Stromal cell of bone marrow (primary cell): ENCODE measurements around the gene OSBPL2.

Experiments used
- DNase-seq: peaks from one replicate; pipeline ENCODE4 v3.0.0-alpha.2; 2012; ENCODE audit warnings: low read depth

The OSBPL2 gene

GRCh38 chr20:62313021-62313420, 74.7 kb downstream of the OSBPL2 start:
- no peak for DNase-seq

DNA sequence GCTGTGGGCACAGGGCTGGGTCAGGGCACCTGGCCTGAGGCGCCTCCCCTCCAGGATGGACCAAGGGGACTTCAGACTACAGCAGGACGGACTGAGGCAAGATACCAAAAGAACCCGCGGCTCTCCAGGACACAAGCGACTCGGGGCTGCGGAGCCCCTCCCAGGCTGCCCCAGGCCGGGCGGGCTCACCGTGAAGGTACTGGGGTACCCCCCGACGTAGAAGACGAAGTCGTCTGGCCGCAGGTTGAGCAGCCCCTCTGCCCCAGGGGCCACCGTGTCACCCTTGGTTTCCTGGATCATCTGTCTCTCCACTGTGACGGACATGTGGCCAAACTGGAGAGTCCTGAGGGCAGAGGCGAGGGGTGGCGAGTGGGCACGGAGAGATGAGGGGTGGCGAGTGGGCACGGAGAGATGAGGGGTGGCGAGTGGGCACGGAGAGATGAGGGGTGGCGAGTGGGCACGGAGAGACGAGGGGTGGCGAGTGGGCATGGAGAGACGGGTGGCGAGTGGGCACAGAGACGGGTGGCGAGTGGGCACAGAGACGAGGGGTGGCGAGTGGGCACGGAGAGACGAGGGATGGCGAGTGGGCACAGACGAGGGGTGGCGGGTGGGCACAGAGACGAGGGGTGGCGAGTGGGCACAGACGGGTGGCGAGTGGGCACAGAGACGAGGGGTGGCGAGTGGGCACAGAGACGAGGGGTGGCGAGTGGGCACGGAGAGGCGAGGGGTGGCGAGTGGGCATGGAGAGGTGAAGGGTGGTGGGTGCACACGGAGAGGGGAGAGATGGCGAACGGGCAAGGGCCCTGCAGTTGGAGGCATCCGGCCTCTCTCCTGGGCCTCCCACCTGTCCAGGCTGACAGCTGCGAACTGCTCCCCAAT, 75.4 kb downstream of the OSBPL2 start:
- no peak for DNase-seq

GRCh38 chr20:62314339-62314638, 76.0 kb downstream of the OSBPL2 start:
- no peak for DNase-seq

DNA sequence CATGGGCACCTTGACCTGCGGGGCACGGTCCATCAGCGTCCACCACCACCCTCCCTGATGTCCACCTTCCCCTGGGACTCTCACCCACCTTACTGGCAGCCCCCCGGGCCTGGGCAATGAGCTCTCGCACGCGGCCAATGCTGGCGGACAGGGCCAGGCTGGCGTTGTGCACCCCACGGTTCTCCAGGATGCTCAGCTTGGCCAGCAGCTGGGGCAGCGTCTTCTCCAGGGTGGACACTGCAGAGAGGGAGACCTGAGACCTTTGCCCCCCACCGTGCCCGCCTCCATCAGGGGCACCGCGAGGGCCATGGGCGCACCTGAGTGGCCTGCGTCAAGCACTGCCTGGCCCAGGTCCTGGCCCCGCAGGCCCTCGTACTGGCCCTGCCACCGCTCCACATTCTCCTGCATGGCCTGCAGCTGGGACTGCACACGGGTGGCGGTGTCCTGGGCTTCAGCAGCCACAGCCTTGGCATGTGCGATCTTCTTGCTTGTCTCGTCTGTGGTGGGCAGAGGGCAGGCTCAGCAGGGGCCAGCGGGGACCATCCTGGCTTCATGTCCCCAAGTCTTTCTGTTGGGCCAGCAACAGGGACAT, 76.5 kb downstream of the OSBPL2 start:
- no peak for DNase-seq

- DNase-seq: no peak
Observed at GRCh38 chr20:62315773-62316172, 77.5 kb downstream of the OSBPL2 start.

DNA sequence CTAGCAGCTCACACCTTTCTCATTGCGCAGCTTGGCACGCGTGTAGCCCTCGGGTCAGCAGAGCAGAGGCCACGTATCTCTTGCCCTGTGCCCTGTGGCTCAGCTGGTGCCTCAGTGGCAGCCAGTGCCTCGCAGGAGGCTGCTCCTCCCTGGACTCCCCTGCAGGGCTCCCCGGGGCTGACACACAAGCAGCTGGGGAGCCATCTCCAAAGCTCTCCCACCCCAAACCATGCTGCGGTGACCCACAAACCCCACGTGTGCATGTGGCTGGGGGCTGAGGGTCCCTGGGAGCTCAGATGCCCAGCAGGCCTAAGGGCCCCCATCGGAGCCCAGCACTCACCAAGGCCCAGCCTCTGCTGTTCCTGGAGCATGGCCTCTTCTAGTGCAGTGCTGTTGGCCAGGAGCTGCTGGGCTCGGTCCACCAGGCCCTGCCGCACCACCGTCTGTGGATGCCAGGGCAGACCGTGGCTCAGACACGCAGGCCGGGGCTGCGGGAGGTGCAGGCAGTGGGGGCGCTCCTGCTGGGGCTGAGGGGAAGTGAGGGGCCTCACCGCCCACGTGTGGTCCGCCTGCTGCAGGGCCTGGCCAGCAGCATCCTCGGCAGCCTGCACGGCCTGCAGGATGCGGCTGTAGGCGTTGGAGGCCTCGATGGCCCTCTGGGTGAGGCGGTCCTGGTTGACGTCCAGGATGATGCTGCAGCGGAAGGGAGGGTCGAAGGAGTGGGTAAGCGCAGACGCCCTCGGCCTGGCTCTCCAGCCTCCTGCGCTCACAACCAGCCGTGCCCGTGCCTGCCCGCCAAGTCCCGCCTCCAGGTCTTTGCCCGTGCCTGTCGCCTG, 78.2 kb downstream of the OSBPL2 start:
- no peak for DNase-seq

DNA sequence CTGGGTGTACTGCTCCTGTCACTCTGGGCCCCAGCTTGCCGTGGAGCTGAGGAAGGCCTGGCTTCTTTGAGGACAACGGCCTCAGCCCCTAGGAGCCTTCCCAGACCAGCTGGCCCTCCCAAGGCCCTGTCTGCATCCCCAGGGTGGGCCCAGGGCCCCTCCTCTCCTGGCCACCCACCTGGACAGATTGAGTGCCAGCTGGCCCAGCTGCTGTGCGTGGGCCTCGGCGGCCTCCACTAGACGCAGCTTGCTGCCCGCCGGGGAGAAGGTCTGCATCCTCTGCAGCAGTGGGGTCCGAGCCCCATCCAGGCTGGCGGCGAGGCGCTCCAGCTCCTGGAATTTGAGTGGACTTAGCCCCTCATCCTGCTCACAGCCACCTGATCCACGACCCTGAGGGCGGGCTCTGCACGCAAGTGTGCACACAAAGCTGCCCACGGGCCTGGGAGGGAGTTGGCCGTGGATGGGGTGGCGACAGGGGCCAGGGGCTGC, 78.9 kb downstream of the OSBPL2 start:
- DNase-seq: no peak

DNA sequence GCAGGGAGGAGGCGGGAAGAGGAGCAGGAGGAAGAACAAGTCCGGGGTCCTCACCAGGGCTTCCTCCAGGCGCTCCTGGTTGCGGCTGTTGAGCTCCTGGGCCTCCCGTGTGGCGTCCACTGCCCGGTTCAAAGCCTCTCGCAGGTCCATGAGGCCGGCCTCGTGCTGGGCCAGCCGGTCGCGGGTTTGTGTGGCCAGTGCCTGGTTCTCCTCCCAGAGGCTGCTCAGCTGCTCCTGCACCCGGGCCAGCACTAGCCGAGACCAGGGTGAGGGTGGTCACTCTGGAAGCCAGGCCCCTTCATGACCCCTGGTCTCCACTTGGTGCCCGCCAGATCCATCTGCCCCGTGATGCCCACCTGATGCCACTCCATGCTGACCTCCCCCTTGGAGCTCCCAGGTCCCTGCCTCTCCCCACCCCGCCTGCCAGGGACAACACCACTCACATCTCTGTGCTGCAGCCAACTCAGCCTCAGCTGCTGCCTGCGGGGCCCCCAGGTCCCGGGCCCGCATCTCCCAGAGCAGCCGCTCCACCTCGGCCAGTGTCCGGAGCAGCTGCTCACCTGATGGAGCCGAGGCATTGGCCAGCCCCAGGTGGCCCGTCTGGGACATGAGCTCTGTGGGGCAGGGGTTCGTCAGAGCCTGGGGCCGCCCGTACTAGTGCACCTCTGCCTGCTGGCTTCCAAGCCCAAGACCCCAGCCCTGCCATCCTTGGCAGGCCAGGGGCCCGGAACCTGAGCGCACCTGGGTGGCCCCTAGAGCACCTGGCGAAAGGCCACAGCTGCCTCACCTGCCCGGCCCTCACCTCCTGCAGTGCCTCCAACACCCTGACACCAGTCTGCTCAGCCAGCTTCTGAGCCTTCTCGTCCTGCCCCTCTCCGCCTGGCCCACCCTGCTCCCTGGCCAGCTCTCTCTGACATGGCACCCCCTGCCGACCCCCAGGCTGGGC, 80.4 kb downstream of the OSBPL2 start:
- DNase-seq: no peak

DNA sequence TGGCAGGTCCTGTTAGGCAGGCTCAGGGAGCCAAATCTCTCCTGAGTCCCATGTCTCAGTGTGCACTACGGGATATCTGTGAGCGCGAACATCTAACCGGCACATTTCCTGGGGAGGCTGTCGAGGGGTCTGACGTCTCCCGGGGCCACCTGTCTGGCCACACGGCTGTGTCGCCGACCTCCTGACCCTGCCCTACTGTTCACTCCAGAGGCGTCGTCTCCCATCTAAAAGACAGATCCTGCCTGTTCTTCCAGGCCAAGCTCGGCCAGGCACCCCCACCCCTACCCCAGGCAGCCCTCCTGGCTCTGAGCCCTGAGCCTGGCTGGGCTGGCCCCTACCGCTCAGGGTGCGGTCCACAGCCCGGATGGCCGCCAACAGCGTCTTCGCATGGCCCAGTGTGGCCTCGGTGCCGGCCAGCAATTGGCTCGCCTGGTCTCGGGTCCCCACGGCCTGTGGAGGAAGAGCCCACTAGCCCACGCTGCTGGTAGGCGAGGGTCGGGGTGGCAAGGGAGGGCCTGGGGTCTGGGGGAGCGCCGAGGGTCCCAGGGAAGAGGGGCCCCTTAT, 81.1 kb downstream of the OSBPL2 start:
- DNase-seq: no peak

GRCh38 chr20:62320581-62321354, 82.4 kb downstream of the OSBPL2 start:
- no peak for DNase-seq

GRCh38 chr20:62321521-62321948, 83.2 kb downstream of the OSBPL2 start:
- no peak for DNase-seq

DNA sequence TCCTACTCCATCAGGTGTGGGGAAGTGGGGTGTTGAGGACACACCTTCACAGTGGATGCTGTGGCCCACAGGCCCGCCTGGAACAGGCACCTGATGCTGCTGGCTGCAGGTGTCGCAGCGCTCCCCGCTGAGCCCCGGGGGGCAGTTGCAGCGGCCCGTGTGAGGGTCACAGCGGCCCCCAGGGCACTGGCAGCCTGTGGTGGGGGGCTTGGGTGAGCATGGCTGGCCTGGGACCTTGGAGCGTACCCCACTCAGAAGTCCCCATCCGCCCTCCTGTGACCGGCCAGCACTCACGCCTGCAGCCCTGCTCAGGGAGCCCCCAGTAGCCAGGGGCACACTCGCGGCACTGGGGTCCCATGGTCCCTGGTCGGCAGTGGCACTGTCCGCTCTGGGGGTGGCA, 83.7 kb downstream of the OSBPL2 start:
- no peak for DNase-seq

DNA sequence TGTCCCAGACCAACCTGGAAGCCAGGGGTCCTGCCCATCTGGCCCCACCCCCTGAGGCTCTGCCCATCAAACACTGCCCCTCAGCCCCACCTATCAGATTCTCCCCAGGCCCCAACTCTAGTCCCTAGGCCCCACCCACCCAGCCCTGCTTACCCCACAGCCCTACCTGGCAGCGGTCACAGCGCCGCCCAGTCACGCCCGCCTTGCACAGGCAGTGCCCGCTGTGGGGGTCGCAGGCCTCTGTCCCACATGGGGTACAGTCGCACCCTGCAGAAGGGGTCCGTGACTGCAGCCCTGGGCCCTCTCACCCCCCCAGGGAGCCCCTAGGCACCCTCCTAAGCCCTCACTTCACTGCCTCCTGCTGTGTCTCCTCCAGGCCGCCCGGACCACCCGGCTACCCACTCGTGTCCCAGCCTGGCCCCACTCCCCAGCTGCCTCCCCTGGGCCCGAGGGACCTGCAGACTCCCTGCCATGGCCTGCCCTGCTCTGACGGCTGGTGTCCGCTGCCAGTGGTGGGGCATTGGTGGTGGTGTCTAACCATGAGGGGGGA, 84.2 kb downstream of the OSBPL2 start:
- DNase-seq: no peak

- no peak for DNase-seq
Observed at GRCh38 chr20:62323146-62323979, 85.0 kb downstream of the OSBPL2 start.

DNA sequence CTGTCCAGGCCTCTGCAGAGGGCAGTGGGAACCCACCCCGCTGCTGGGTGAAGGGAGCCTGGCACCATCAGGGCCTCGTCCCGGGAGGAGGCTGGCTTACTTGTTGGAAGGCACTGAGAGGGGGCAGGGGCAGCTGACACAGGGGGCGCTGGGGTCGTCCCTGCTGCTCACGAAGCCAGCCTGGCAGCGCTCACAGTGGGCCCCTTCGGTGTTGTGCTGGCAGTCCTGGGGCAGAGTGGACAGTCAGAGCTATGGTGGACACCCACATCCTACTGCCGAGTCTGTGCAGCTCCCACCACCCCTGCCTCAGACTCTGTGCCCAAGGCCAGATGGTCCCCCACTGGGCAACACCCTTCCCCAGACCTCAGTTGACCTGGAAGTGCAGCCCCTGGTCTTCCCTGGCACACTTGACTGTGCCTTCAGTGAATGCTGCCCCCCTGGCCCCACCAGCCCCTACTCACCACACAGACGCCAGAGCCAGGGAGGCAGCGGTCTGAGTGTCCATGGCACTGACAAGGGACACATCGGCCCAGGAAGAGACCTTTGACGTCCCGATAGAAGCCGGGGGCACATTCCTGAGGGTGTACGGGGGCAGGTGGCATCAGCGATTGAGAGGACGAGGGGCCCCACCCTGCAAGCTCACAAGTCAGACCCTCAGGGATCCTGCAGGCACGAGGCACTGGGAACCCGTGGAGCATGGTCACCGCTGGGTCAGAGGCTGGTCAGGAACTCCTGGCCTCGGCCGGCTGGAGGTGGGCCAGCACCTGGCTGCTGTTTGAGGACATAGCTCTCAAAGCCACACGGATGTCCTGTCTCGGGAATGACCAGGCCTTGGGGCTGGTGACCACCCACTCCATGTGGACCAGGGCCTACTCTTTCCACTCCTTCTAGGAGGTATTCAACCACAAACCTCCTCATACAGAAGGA, 85.9 kb downstream of the OSBPL2 start:
- DNase-seq: no peak

- no peak for DNase-seq
Observed at GRCh38 chr20:62325172-62325905, 87.0 kb downstream of the OSBPL2 start.

- no peak for DNase-seq
Observed at GRCh38 chr20:62326559-62326958, 88.2 kb downstream of the OSBPL2 start.
